Measurements from ENCODE around the gene FEM1A.
"Not testable (repeated sequence)": the region's sequence is repeated elsewhere in the genome, so short reads cannot be mapped to it uniquely, and the experiment has no call there.

FEM1A gene, protein sequence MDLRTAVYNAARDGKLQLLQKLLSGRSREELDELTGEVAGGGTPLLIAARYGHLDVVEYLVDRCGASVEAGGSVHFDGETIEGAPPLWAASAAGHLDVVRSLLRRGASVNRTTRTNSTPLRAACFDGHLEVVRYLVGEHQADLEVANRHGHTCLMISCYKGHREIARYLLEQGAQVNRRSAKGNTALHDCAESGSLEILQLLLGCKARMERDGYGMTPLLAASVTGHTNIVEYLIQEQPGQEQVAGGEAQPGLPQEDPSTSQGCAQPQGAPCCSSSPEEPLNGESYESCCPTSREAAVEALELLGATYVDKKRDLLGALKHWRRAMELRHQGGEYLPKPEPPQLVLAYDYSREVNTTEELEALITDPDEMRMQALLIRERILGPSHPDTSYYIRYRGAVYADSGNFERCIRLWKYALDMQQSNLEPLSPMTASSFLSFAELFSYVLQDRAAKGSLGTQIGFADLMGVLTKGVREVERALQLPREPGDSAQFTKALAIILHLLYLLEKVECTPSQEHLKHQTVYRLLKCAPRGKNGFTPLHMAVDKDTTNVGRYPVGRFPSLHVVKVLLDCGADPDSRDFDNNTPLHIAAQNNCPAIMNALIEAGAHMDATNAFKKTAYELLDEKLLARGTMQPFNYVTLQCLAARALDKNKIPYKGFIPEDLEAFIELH

DNA sequence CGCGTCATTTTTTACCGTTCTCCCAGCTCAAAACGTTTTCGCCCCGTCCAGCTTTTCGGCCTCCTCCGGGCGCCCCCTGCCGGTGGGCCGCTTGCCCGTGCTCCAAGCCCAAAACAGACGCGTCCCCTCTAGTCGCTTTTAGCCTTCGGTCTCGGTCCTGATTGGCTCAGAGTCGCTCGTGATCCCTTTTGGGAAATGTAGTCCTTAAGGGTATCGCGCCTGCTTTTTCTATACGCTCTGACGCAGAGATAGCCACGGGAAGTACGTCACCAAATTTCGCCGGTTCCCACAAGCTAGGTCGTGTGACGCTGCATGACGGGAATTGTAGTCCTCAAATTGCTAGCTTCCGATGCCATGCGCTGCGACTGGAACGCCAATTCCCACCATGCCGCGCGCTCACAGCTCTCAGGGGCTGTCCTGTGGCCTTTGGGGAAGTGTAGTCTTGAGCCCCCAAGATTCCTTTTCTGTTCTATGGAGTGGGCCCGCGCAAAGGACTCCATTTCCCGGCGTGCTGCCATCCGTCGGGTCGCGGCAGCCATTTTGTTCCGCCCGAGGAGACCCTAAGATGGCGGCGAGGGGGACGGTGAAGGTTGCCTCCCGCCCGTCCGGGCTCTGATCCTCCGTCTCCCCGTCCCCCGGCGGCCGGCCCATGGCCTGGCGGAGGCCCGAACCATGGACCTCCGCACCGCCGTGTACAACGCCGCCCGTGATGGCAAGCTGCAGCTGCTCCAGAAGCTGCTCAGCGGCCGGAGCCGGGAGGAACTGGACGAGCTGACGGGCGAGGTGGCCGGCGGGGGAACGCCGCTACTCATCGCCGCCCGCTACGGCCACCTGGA, at the start of gene FEM1A:
Gene FEM1A, plus strand, starts transcription at position 552 of the 836 bp plus-strand sequence. Its CDS starts 121 bp downstream, at position 673.
- DNase-seq (ENCODE audit: low spot score): peak; percentile 100

DNA sequence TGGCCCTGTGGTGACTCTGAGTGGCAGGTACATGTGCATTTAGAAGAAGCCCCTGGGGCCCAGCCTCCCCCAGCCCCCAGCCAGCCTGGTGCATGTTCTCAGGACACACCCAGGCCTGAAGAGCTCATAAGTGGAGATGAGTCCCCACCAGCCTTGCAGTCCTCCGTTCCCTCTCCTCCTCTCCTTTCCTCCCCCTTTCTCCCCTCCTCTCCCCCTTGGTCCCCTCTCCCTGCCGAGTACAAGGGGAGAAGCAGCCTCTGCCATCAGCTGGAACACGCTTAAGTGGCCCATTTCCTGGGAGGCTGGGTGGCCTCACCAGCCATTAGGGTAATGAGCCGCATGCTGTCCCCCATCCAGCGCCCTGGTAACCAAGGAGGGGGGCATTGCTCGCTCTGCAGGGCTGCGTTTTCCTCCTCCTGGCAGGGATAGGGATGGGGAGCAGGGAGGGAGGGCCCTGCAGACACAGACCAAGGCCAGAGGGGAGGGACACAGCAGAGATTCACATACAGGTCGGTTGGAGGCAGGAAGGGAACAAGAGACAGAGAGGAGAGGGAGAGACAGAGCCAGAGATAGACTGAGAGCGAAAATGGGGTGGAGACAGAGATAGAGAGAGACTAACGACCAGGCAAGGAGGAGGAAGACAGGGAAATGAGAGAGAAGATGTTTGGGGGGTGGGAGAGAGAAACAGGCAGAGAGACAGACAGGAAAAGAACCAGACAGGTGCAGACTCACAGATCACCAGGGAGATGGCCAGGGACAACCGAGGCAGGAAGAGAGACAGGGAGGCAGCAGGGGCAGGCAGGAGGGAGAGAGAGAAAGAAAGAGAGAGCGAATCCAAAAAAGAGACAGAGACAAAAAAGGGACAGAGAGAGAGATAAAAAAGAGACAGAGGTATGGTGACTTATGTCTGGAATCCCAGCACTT, 48.5 kb upstream of the FEM1A start:
- no peak for DNase-seq (ENCODE audit: low spot score)

DNA sequence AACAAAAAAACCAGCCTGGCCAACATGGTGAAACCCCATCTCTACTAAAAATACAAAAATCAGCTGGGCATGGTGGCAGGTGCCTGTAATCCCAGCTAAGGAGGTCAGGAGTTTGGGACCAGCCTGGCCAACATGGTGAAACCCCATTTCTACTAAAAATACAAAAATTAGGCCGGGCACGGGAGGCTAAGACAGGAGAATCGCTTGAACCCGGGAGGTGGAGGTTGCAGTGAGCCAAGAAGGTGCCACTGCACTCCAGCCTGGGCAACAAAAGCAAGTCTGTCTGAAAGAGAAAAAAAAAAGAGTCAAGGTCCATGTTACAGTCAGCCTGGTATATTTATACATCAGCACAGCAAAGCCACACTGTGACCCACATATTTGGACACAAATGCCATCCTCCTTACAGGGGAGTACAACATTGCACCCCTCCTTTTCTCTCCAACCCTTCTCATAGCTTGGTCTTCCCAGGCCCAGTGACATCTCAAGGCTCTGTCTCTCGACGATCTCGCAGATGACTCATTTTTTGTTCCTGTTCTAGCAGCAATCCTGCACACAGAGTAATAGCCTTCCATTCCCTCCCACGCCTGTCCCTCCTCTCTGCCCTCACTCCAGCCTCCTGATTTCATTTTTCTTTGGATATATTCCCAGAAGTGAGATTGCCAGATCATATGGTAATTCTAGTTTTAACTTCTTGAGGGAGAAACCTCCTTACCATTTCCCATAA, 46.9 kb upstream of the FEM1A start:
- DNase-seq (ENCODE audit: low spot score): no peak

DNA sequence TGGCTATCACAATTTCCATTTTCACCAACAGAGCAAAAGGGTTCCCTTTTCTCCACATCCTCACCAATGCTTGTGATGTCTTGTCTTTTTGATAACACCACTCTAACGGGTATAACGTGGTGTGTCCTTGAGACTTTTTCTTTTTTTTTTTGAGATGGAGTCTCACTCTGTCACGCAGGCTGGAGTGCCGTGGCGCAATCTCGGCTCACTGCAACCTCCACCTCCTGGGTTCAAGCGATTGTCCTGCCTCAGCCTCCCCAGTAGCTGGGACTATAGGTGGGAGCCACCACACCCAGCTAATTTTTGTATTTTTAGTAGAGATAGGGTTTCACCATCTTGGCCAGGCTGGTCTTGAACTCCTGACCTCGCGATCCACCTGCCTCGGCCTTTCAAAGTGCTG, 46.4 kb upstream of the FEM1A start:
- DNase-seq (ENCODE audit: low spot score): not testable (repeated sequence)

DNA sequence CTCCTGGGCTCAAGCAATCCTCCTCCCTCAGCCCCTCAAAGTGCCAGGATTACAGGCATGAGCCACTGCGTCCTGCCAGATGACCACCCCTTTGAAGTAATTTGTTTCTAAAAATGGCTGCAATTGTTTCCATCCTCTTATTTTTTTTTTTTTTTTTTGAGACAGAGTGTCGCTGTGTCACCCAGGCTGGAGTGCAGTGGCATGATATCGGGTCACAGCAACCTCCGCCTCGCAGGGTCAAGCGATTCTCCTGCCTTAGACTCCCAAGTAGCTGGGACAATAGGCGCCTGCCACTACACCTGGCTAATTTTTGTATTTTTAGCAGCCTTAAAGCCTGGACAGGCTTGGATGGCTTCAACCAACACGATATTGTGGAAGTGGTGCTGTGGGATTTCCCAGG, 45.5 kb upstream of the FEM1A start:
- DNase-seq (ENCODE audit: low spot score): no peak

DNA sequence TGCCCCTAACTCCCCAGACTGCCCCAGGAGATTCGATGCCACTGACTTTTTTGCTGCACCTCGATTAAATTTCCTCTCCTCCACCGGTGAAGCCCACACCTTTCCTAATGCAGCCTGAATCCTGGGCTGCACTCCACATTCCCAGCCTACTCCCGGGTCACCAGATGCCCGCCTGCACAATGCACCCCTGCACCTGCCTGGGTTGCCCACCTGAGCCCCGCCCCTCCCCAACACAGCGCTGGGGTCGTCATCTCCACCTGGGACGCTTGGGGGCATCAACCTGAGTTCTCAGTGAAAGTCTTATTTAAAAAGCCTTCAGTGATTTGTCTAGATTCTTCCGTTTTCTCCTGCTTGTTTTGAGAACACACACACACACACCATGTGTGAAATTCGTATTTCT, 43.3 kb upstream of the FEM1A start:
- DNase-seq (ENCODE audit: low spot score): no peak

DNA sequence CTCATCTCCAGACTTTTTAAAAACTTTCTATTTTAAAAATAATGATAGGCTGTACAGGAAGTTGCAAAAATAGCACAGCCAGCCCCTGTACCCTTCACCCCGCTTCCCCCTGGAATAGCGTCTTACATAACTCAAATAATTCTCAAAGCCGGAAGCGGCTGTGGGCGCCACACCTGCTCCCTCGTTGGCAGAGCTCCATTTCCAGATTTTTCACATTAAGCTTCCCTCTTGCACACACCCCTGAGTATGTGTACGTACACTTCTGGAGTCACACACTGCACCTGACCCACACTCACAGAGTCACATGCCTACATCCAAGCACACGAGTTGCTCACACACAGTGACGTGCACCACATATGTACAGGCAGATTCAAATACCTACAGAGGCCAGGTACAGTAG, 42.9 kb upstream of the FEM1A start:
- DNase-seq (ENCODE audit: low spot score): no peak

DNA sequence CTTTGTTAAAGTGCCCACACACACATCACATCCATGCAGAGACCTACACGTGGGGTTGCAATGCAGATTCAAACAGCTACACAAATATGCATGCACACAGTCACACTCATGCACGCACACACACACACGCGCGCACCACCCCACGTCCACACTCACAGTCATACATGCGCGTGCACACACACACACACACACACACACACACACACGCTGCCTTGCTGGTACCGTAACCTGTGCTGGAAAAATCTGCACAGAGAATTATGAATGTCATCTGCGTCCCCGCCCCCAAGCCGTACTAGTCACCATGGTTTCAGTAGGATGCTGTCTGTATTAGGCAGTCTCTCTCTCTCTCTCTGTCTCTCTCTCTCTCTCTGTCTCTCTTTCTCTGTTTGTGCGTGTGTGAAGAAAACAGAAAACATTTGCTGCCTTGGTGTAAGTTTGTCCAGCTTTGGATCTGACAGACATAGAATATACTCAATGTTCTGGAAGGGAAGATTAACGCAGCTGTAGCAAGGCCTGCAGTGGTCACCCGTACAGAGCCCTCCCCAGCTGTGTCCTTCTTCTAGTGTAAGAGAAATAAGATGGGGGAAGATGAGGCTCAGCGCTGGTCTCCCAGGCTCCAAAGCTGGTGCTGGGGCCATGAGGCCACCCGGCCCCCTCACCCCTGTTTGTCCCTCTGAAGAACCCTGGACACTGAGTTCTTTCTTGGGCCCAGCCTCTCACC, 41.5 kb upstream of the FEM1A start:
- no peak for DNase-seq (ENCODE audit: low spot score)

DNA sequence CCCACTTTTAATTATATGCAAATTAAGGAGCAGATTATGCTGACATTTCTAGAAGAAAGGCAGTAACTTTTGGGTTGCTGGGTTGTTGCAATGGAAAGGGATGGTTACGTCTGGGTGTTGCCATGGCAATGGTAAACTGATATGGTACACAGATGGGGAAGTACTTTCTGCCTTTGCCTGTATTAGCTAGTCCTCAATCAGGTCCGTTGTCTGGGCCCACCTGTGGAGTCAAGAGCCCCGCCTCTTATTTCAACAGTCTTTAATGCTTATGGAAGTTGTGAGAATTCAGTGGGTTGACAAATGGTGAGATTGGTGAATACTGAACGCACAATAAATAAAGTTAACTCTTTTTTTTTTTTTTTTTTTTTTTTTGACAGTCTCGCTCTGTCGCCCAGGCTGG, 37.3 kb upstream of the FEM1A start:
- DNase-seq (ENCODE audit: low spot score): no peak

DNA sequence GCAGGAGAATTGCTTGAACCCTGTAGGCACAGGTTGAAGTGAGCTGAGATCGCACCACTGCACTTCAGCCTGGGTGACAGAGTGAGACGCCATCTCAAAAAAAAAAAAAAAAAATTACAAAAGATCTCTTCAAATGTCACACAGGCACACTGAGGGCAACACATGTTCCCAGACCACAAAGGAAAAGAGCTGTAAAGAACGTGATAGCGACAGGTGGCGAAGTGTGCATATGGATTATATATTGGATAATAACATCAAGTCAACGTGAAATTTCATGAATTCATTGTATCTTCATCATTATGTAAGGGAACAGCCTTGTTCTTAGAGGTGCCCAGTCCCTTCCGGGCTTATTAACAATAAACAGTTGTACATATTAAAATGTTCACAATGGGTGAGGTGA, 36.1 kb upstream of the FEM1A start:
- DNase-seq (ENCODE audit: low spot score): no peak

DNA sequence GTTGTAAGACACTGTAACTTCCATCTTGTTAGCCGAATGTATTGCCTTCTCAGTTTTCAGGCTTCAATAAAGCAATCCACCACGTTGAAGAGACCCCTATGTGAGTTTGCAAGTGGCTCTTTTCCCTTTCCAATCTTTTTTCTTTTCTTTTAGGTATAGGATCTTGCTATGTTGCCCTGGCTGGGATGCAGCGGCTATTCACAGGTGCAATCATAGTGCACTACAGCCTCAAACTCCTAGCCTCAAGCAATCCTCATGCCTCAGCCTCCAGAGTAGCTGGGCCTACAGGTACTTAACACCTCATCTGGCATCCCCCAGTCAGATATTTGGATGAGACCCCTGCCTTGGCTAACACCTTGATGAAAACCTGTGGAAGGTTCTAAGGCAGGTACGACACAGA, 33.5 kb upstream of the FEM1A start:
- DNase-seq (ENCODE audit: low spot score): no peak

DNA sequence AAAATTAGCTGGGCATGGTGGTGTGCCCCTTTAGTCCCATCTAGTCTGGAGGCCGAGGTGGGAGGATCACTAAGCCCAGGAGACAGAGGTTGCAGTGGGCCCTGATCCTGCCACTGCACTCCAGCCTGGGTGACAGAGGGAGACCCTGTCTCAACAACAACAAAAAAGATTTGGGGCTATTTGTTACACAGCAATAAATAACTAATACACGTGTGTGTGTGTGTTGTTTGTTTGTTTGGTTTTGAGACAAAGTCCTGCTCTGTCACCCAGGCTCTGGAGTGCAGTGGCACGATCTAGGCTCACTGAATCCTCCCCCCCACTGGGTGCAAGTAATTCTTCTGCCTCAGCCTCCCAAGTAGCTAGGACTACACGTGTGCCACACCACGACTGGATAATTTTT, 32.9 kb upstream of the FEM1A start:
- DNase-seq (ENCODE audit: low spot score): no peak

DNA sequence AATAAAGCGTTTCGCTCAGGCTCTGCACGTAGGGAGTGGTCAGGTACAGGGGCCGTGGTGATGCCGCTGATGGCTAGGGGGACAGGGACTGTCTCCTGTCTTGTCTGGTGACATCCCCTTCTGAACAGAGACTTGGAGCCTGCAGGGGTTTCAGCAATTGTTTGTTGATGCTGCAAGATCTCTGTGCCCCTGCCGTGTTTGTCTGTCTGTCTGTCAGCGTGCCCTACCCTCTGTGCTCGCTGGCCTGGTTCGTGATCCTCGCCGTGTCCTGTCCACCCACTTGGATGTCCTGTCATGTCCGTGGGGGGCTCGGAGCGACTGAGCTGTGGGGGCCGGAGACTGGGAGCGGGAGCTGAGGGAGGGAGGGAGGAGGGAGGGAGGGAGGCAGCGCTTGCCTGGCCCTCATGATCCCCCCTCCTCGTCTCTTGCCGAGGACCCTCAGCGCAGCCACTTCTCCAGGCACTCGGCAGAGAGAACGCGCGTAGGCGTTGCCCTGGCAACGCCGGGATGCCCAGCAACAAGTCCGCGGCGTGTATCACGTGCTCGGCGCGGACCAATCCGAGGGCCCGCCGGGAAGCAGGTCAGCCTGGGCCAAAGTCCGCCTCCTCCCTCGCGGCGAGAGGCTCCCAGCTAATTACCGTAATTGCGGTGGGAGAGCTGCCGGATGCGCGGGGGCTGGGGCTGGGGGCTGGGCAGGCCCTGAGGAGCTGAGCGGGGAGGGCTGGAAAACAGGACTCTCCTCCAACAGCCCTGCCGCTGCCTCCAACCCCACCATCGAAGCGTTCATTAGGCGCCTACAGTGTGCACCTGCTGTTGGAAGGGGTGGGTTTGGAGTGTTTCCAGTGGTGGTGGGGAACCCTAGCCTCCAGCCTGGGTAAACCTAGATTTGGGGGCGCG, 31.9 kb upstream of the FEM1A start:
- peak; percentile 88 for DNase-seq (ENCODE audit: low spot score)

DNA sequence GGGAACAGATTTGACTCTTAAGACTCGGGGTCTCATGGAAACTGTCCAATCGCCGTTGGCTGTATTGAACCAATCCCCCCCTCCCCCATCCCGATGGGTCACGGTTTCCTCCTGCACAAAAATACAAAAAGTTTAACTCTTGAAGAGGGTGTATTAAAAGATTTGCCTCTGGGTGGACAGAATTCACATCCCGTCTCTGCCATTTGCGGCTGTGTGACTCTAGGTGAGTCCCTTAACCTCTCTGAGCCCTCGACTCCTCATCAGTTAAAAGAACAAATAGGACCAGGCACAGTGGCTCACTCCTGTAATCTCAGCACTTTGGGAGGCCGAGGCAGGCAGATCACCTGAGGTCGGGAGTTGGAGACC, 31.3 kb upstream of the FEM1A start:
- DNase-seq (ENCODE audit: low spot score): no peak

DNA sequence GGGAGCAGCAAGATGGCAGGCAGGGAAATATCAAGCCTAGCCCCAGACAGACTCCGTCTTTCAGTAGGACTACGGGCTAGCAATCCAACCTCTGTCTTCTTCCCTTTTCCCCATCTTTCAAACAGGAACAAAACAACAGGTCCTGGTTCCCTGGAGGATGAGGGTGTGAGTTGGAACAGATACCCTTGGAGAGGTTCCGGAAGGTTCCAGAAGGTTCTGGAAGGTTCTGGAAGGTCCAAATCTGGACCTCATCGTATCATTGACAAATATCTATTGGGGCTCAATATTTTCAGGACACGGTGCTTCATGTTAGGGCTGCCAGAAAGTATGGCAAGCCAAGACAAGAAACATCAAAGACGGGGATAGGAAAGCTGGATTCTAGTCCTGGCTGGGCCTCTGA, 28.5 kb upstream of the FEM1A start:
- no peak for DNase-seq (ENCODE audit: low spot score)

DNA sequence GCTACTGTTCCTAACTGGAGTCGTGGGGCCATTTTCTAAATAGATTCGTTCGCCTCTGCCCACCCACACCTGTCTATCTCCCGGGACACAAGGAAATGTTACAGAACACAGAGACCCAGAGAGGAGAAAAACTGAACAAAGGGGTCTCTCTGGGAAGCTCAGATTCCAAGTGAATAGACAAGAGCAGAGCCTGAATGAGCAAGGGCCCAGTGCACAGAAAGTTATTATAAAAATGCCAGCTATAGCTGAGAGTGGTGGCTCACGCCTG, 27.2 kb upstream of the FEM1A start:
- DNase-seq (ENCODE audit: low spot score): no peak

DNA sequence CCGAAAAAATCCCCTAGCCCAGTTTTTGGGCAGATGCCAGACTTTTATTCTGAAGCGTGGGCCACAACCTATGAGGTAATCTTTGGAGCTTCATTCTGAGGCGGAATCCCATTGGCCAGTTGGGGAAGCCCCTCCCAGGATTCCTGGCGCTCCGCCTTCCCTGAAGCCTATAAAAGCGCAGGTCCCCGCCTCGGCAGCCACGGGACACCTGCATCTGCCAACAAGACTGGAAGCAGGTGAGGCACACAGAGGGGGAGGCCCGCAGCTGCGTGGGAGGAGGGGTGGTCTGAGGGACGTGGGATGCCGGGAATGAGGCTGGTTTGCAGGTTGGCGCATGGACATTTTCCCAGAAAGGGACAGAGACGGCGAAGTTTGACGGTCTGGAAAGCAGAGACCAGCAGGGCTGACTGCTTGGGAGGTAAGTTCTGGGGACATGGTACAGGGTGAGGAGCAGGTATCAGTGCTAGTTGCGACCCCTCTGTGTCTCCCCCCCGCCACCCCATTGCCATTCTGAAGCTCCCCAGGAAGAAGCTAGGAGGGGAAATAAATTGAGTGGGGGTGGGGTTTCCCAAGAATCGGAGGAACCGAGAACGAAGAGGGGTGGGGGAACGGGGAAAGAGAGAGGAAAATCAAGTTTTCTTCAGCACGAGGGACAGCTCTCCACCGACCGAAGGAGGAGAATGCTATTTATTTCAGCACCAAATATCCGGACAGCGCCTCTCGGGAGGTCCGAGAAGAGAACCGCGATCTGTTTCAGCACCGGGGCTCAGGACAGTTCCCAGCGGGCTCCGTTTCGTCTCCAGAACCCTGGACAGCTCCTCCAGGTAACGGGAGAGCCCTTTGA, 22.4 kb upstream of the FEM1A start:
- DNase-seq (ENCODE audit: low spot score): peak; percentile 88

DNA sequence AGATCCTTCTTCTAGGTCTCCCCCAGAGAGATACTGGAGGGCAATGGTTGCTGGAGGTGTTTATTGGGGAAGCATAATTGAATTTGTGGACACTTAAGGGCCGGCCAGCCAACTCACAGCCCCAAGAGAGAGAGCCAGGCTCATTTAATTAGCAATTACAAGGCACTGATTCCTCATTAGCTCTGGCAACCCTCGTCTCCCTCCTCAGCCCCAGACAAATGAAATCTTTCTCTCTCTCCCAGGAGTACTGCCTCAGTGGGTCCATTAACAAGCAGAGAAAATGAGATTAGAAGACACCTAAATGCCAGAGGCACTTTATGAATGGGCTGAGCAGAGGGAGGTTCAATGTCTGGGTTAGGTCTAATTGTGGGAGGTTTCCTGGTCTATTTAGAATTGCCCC, 19.0 kb upstream of the FEM1A start:
- DNase-seq (ENCODE audit: low spot score): no peak
